Ishikawa (cell line): ENCODE data around the gene TBC1D21.

Source experiments
- CEBPB ChIP-seq: IDR thresholded peaks from 2 replicates; pipeline ENCODE4 v1.6.1; 2012
- CREB1 ChIP-seq: IDR thresholded peaks from 2 replicates; pipeline ENCODE4 v1.6.1; 2012; ENCODE audit warnings: low read depth
- EGR1 ChIP-seq: IDR thresholded peaks from 2 replicates; pipeline ENCODE4 v1.6.1; 2012
- EP300 ChIP-seq: IDR thresholded peaks from 2 replicates; pipeline ENCODE4 v1.6.1; 2012; ENCODE audit warnings: borderline replicate concordance
- FOXM1 ChIP-seq: IDR thresholded peaks from 2 replicates; pipeline ENCODE4 v1.6.1; 2012; ENCODE audit warnings: low read depth, borderline replicate concordance
- MAX ChIP-seq: IDR thresholded peaks from 2 replicates; pipeline ENCODE4 v1.6.1; 2012
- NFIC ChIP-seq: IDR thresholded peaks from 2 replicates; pipeline ENCODE4 v1.6.1; 2012
- RAD21 ChIP-seq: IDR thresholded peaks from 2 replicates; pipeline ENCODE4 v1.6.1; 2012; ENCODE audit warnings: low read depth
- TAF1 ChIP-seq: IDR thresholded peaks from 2 replicates; pipeline ENCODE4 v1.6.1; 2012; ENCODE audit warnings: low read depth, mild to moderate bottlenecking
- TCF12 ChIP-seq: IDR thresholded peaks from 2 replicates; pipeline ENCODE4 v1.6.1; 2012; ENCODE audit warnings: low read depth
- TEAD4 ChIP-seq: IDR thresholded peaks from 2 replicates; pipeline ENCODE4 v1.6.1; 2012
- USF1 ChIP-seq: IDR thresholded peaks from 2 replicates; pipeline ENCODE4 v1.6.1; 2012
- YY1 ChIP-seq: IDR thresholded peaks from 2 replicates; pipeline ENCODE4 v1.6.1; 2012; ENCODE audit warnings: low read depth
- ZBTB7A ChIP-seq: IDR thresholded peaks from 2 replicates; pipeline ENCODE4 v1.6.1; 2012; ENCODE audit warnings: low read depth
- TF ChIP-seq, protein P1 (sequence below): IDR thresholded peaks from 2 replicates; pipeline ENCODE4 v1.6.1; 2012; ENCODE audit warnings: low read depth, mild to moderate bottlenecking

The TBC1D21 gene

DNA sequence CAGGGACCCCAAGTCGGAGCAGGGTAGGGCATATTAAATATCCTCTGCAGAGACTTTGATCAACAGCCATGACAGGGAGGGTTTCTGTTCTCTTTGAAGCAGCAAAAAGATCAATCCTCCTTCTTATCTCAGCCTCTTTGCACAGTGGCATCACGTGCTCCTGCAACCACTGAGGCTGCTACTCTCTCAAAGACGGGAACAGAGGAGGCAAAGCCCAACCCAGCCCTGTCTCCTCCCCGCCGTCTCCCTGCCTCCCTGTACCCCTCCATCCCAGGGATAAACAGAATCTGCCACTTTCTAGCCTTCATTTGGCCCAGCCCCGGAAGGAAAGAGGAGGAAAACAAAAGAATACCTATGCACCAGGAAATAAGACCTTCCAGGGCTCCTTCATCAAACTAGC is 7.5 kb upstream of the TBC1D21 start:
- TF ChIP-seq TAF1 = no peak
- TF ChIP-seq USF1 = 0 out of 2 replicates have a peak, but pooled peaks have one; percentile 22

- TF ChIP-seq MAX (no peak), TCF12 (no peak), TAF1 (no peak), FOXM1 (no peak), ZBTB7A (no peak), TEAD4 (no peak), USF1 (no peak), CEBPB (no peak), NFIC (no peak), EGR1 (no peak), YY1 (no peak), RAD21 (no peak)
- TF ChIP-seq, protein P1, sequence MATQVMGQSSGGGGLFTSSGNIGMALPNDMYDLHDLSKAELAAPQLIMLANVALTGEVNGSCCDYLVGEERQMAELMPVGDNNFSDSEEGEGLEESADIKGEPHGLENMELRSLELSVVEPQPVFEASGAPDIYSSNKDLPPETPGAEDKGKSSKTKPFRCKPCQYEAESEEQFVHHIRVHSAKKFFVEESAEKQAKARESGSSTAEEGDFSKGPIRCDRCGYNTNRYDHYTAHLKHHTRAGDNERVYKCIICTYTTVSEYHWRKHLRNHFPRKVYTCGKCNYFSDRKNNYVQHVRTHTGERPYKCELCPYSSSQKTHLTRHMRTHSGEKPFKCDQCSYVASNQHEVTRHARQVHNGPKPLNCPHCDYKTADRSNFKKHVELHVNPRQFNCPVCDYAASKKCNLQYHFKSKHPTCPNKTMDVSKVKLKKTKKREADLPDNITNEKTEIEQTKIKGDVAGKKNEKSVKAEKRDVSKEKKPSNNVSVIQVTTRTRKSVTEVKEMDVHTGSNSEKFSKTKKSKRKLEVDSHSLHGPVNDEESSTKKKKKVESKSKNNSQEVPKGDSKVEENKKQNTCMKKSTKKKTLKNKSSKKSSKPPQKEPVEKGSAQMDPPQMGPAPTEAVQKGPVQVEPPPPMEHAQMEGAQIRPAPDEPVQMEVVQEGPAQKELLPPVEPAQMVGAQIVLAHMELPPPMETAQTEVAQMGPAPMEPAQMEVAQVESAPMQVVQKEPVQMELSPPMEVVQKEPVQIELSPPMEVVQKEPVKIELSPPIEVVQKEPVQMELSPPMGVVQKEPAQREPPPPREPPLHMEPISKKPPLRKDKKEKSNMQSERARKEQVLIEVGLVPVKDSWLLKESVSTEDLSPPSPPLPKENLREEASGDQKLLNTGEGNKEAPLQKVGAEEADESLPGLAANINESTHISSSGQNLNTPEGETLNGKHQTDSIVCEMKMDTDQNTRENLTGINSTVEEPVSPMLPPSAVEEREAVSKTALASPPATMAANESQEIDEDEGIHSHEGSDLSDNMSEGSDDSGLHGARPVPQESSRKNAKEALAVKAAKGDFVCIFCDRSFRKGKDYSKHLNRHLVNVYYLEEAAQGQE = no peak
Observed at GRCh38 chr15:73866481-73866880, 6.9 kb upstream of the TBC1D21 start.

DNA sequence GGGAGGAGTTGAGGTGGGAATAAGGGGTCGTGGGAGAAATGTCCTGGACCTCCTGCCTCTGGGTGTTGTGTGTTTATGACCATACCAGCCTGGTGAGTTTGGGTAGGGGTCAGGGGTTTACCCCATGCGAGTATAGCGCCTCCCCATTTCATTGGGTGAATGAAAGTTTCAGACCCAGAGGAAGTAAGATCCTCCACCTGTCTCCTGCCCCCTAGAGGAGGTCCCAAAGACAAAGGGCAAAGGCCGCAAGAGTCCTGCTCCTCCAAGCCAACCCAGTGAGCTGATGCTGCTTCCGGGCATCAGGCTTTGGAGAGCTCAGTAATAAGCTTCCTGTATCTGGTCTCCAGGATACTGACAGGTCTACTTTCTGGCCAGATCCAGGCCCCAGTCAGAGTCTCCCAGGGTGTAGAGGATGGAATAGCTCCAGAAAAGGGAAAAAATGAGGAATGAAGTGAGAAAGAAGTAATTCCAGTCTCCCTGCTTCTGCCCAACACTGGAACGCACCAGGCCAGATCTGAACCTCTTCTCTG is 6.4 kb upstream of the TBC1D21 start:
- TF ChIP-seq EGR1 = no peak

DNA sequence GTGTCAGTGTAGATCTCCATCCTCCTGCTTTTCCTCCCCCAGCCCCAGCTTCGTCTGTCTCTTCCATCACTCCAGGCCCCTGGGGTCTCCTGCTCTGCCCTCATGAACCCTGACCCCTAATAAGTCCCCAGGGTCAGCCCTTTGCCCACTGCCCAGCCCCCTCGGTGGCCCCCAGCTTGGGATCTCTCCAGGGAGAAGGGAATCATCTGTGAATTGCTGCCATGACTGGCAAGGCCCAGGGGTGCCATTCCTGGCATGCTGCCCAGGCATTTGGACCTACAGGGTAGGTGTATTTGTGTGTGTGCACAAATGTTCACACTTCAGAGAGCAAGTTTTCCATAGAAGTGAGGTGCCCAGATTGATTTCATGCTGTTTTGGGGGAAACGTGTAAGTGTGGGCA is 5.9 kb upstream of the TBC1D21 start:
- TF ChIP-seq, protein P1 = no peak
- no peak for TF ChIP-seq CREB1
- TF ChIP-seq USF1 = no peak
- no peak for TF ChIP-seq TCF12
- no peak for TF ChIP-seq EP300
- TF ChIP-seq FOXM1 = no peak
- TF ChIP-seq YY1 = no peak
- no peak for TF ChIP-seq TEAD4
- no peak for TF ChIP-seq CEBPB
- TF ChIP-seq TAF1 = no peak
- no peak for TF ChIP-seq RAD21

DNA sequence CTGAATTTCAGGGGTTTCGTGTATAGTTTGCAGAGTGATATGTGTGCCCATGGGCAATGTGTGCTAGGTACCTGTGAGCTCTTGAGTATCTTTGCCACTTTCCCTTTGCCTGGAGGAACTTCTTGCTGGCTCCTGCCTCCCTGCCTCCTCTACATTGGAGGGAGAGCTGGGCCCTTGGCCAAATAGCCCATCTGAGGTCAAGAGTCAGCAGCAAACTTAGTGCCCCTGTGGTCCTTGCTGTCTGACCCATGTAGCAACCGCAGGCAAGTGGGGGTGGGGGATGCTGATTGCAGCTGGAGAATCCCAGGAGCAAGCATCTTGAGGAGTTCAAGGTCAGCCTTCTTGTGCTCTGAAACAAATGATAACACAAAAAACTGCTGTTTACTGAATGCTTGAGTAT is 5.4 kb upstream of the TBC1D21 start:
- no peak for TF ChIP-seq YY1
- TF ChIP-seq TEAD4 = no peak
- no peak for TF ChIP-seq EGR1
- no peak for TF ChIP-seq CREB1
- TF ChIP-seq TAF1 = no peak
- TF ChIP-seq TCF12 = no peak
- no peak for TF ChIP-seq NFIC
- TF ChIP-seq RAD21 = no peak

DNA sequence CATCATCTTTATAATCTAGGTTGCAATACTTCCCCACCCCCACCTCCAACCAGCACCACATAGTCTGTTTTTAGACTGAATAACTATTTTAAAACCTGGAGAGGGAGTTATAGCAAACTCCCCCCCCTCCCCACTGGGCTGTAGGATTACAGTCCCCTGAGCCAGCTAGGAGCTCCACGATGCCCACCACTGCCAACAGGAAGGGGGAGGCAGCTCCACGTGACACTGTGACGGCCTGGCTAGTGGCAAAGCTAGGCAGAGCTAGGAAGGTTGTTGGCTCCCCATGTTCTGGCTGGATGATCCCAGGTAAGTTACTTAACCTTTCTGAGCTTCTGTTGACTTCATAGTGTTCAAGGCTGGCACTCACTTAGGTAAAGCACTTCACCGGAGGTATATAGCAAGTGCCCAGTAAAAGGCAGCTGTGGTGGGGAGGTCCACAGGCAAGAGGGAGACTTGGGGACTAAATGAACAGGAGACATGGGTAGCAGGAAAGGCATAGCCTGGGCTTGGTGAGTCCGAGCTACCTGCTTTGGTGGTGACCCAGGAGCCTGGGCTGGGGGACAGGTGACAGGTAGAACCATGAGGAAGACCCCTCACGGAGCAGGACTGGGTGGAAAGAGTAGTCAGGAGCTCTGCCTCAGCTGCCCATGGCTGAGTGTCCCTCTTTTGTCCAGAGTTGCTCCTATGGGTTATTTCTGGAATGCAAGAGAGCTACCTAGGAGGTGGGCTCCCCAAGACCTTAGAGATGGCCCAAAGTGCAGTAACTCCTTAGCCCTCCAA is 4.0 kb upstream of the TBC1D21 start:
- TF ChIP-seq RAD21 (no peak), NFIC (no peak), CEBPB (no peak), EP300 (no peak), ZBTB7A (no peak), USF1 (peak; percentile 18; the same call in 1 of the 2 replicates), FOXM1 (no peak)
